KOPT-K1 (cell line): ENCODE results near the gene SBSN.

Source experiments
- H3K27ac ChIP-seq: fragments of 200-600 bp; sonication (generic); 2 replicates; pipeline ENCODE4 v1.5.1; 2016; ENCODE audit warnings: antibody characterized with exemption, mild to moderate bottlenecking, low read depth, low read length; ENCODE audit not compliant: poor library complexity, severe bottlenecking
- H3K36me3 ChIP-seq: fragments of 200-600 bp; sonication (generic); 2 replicates; pipeline ENCODE4 v1.5.1; 2017; ENCODE audit warnings: antibody characterized with exemption, mild to moderate bottlenecking, low read length, moderate library complexity; ENCODE audit not compliant: insufficient read depth
- H3K9me3 ChIP-seq: fragments of 200-600 bp; sonication (generic); 2 replicates; pipeline ENCODE4 v1.5.1; 2017; ENCODE audit warnings: antibody characterized with exemption, low read length, mild to moderate bottlenecking; ENCODE audit not compliant: insufficient read depth, poor library complexity, severe bottlenecking

The SBSN gene

DNA sequence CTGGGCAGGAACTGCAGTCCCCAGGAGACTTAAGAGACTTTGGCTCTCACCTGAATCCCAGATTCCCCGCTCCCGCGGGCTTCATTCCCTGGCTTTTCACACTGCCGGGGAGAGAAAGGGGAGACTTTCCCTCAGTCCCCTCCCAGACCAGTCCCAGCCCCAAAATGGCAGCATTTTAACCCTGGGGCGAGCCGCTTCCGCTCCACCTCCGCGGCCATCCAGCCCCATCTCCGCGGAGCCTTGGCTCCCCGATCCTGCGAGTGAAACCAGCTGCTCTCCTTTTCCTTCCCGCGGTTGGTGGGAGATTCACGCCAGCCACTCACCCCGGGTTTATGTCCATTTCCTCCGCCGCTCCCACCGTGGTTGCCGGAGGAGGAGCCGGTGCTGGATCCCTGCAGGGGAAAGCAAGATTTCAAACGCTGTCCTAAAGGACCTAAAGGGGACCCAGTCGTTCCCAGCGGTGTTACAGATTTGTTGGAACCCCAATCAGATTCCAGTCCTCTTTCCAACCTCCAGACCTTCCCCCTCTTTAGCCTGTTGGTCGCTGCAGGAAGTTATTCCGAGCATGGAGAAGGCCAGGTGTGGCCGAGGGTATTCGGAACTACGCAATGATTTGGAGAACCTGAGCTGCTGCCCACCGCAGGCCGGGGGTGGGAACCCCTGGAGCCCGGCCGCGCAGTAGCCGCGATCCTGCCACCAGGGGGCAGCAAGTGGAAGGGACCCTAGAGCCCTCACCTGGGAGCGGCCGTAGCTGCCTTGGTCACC, 18.1 kb downstream of the SBSN start:
- Histone ChIP-seq H3K36me3 (no peaks in the 10 kb centered on the region), H3K27ac (no peak overlapping the region), H3K9me3 (no peaks in the 10 kb centered on the region)

GRCh38 chr19:35509018-35509652, 19.0 kb downstream of the SBSN start:
- no peak overlapping the region for H3K27ac ChIP-seq
- H3K9me3 ChIP-seq: no peaks in the 10 kb centered on the region
- H3K36me3 ChIP-seq: no peaks in the 10 kb centered on the region

DNA sequence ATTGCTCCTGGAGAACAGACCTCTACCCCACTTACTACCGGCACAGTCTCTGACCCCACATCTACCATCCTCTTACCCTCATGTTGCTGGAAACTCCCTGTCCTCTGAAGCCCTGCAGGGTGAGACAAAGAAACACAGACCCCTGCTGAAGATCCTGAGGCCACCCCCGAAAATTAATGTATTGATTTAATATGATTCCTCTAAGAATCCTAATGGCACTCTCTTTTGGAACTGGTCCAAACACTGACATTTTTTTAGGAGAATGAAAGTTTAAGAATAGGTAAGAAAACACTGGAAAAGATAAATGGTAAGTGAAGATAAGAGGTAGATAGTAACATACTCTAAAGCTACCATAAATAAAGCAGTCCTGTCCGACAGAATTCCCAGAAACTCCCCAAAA, 20.0 kb downstream of the SBSN start:
- Histone ChIP-seq H3K36me3 (no peaks in the 10 kb centered on the region), H3K9me3 (no peaks in the 10 kb centered on the region), H3K27ac (no peak overlapping the region)

GRCh38 chr19:35507561-35507960, 20.6 kb downstream of the SBSN start:
- no peaks in the 10 kb centered on the region for H3K9me3 ChIP-seq
- no peak overlapping the region for H3K27ac ChIP-seq
- no peaks in the 10 kb centered on the region for H3K36me3 ChIP-seq

GRCh38 chr19:35506011-35506410, 22.1 kb downstream of the SBSN start:
- Histone ChIP-seq H3K36me3 (no peaks in the 10 kb centered on the region), H3K9me3 (no peaks in the 10 kb centered on the region), H3K27ac (no peak overlapping the region)

DNA sequence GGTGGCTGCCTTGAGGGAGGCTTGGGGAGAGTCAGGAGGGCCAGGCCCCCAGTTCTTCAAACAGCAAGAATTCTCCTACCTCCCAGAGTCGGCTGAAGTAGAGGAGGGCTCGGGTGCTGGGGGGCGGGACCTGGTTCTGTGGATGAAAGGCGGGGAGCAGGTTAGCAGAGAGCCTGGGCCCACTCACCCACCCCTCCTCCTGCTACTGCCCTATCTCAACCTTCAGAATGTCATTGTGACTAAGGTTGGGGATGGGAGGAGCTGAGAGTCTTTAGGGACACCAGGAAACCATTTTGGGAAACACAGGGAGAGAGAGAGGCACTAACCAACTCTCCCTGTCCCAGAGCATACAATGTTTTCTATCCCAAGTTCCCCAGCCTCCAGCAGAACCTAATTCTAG, 25.4 kb downstream of the SBSN start:
- no peak overlapping the region for H3K27ac ChIP-seq
- no peaks in the 10 kb centered on the region for H3K9me3 ChIP-seq
- H3K36me3 ChIP-seq: no peaks in the 10 kb centered on the region

- Histone ChIP-seq H3K9me3 (no peaks in the 10 kb centered on the region), H3K27ac (no peak overlapping the region), H3K36me3 (no peaks in the 10 kb centered on the region)
Observed at GRCh38 chr19:35501684-35502083, 26.4 kb downstream of the SBSN start.

DNA sequence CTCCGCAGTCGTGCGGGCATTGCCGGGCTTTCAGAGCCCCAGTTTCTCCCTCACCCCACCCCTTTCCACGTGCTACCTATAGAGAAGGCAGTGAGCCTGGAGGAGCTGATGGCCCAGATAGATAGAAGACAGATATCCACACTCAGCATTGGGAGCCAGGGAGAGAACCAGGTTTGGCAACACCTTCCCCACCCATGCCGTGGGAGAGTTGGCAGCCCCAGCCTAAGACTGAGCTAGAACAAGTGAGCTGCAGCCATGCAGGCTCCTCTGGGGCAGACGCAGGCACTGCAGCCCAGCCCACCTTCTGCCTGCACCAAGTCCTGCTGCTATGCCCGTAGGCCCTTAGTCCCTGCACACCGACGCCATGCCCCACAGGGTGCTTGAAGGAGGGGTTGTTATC, 27.5 kb downstream of the SBSN start:
- Histone ChIP-seq H3K36me3 (no peaks in the 10 kb centered on the region), H3K27ac (no peak overlapping the region), H3K9me3 (no peaks in the 10 kb centered on the region)

- H3K9me3 ChIP-seq: no peaks in the 10 kb centered on the region
- H3K27ac ChIP-seq: no peak overlapping the region
- no peaks in the 10 kb centered on the region for H3K36me3 ChIP-seq
Observed at GRCh38 chr19:35498984-35499527, 29.1 kb downstream of the SBSN start.

DNA sequence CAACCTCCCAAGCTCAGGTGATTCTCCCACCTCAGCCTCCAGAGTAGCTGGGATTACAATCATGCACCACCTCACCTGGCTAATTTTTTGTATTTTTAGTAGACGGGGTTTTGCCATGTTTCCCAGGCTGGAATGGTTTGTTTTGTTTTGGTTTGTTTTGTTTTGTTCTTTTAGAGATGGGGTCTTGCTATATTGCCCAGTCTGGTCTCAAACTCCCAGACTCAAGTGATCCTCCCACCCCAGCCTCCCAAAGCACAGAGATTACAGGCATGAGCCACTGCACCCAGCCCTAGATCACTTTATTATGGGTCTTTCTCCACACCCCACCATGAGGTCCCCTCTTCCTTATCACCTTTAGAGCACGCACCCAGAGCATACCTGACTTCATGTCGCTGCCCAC, 29.9 kb downstream of the SBSN start:
- H3K27ac ChIP-seq: no peak overlapping the region
- H3K9me3 ChIP-seq: no peaks in the 10 kb centered on the region
- H3K36me3 ChIP-seq: no peaks in the 10 kb centered on the region

DNA sequence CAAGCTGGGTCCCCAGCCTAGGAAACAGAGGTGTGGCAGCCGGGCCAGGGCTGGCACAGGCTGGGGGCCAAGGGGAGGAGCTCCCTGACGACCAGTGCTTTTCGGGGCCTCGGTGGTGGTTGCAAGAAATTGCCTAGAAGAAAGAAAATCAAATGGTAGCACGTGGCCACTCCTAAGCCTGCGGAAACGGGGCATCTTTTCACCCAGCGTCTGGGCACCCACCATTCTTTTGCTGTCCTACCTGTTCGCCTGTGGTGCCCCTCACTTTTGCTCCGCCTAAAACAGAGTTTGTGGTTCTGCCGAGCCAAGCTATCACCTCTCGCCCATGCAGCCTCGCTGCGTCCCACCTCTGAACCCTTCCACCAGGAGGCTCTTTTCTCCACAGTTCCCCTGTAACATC, 30.7 kb downstream of the SBSN start:
- Histone ChIP-seq H3K36me3 (no peaks in the 10 kb centered on the region), H3K9me3 (no peaks in the 10 kb centered on the region), H3K27ac (no peak overlapping the region)

DNA sequence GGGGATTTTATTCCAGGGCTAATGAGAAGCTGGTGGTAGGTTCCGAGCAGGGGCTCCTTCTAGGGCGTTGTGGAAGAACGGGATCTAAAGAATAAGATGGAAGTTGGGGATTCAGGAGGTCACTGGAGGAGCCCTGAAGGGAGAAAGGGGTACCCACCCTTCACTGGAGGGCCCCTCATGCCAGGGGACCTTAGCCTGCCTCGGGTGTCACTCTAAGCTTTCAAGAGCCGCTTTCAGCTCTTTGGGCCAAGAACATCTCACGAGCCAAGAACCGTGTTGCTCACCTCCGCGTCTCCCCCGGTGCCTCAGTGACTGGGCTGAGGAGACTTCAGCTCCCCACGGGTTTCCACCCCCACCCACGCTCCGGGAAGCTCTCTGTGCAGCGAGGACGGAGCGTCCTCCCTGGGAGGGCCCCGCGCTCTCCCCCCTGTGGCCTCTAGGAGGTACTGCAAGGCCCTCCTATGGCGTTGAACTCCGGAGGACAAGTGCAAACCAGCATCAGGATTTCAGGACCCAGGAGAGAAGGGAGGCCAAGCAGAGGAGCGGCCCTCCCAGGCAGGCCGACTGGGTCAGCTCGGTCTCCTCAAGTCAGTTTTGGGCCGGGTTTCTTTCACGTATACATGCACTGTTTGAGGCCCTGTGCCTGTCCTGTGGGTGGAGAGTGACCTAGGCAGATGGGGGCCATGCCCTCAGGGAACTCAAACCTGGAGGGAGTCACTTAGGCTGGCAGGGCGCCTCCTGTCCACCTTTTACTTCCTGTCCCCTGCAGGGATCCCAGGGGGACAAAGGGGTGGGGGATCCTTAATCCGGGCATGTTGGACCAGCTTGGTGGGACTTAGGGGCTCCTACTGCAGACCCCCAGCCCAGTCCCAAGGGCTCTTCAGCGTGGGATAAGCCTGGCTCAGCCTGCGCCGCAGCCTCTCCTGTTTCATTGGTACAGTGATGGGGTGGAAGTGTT, 32.7 kb downstream of the SBSN start:
- H3K27ac ChIP-seq: no peak overlapping the region
- H3K9me3 ChIP-seq: no peaks in the 10 kb centered on the region
- H3K36me3 ChIP-seq: no peaks in the 10 kb centered on the region

GRCh38 chr19:35493971-35494370, 34.1 kb downstream of the SBSN start:
- no peaks in the 10 kb centered on the region for H3K36me3 ChIP-seq
- H3K9me3 ChIP-seq: no peaks in the 10 kb centered on the region
- no peak overlapping the region for H3K27ac ChIP-seq

GRCh38 chr19:35491836-35492360, 36.2 kb downstream of the SBSN start:
- H3K9me3 ChIP-seq: no peaks in the 10 kb centered on the region
- no peaks in the 10 kb centered on the region for H3K36me3 ChIP-seq
- H3K27ac ChIP-seq: no peak overlapping the region

DNA sequence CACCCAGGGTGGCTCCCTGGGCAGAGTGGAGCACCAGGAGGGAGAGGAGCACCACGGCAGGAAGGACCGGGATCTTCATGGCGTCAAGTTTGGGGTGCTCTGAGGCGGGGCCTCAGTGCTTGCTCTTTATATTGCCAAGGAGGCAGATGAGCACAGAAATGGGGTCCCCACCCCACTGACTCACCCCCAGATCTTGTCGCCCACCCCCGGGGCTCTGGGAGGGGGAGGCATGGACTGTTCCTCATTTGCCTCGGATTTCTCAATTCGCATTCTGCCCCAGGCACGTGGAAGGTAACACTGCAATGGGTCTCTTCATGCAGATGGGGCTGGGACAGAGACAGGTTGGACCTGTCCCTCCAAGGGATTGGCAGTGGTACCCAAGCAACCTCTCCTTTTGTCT, 37.7 kb downstream of the SBSN start, which contains the start of gene KRTDAP:
Gene KRTDAP (minus strand): TSS at position 101 of the 400 bp plus-strand sequence. CDS start 22 bp downstream, at position 79.
- H3K27ac ChIP-seq: no peak within 1 kb of the TSS
- no peaks in the 10 kb centered on the region for H3K9me3 ChIP-seq
- no peaks in the 10 kb centered on the region for H3K36me3 ChIP-seq
